Mesothelial cell of epicardium (in vitro differentiated cells): ENCODE data around the gene IRF3. TPM values are rescaled to one million over a fixed set of nuclear protein-coding genes. Genes with fewer than 3 reads are reported as not detected.
A peak's percentile ranks its signal among the peaks of the same experiment; 100 is the strongest.

ENCODE experiments used
- DNase-seq, 2 experiments: peaks; one replicate each; pipeline ENCODE4 v3.0.0; 2021; ENCODE audit warnings: low spot score in 2 of 2; ENCODE audit not compliant: unreplicated experiment in 2 of 2
- H3K27ac Mint-ChIP-seq: 2 replicates; pipeline ENCODE4 v1.8.0; 2021; ENCODE audit warnings: mixed read lengths
- H3K27me3 Mint-ChIP-seq: 2 replicates; pipeline ENCODE4 v1.8.0; 2021; ENCODE audit warnings: low read depth, mixed read lengths
- H3K36me3 Mint-ChIP-seq: 2 replicates; pipeline ENCODE4 v1.8.0; 2021; ENCODE audit warnings: mixed read lengths
- H3K4me1 Mint-ChIP-seq: 2 replicates; pipeline ENCODE4 v1.8.0; 2021; ENCODE audit warnings: mixed read lengths
- H3K4me3 Mint-ChIP-seq: 2 replicates; pipeline ENCODE4 v1.8.0; 2021; ENCODE audit warnings: mild to moderate bottlenecking, moderate library complexity, mixed read lengths
- H3K9me3 Mint-ChIP-seq: 2 replicates; pipeline ENCODE4 v1.8.0; 2021; ENCODE audit warnings: mixed read lengths
- CTCF ChIP-seq: fragments of 200-600 bp; sonication (generic); IDR thresholded peaks from one replicate; pipeline ENCODE4 v1.5.0; 2021; ENCODE audit warnings: antibody characterized with exemption; ENCODE audit not compliant: unreplicated experiment
- total RNA-seq: library from RNA; stranded (reverse); gene quantifications from 3 replicates; pipeline ENCODE4 v1.2.1, GENCODE V29; 2021

IRF3 gene
- total RNA-seq, 1 donor from 2014 or later, result 89.4 TPM

- DNase-seq, result no peak
- no peaks in the 10 kb centered on the region for H3K9me3 Mint-ChIP-seq
- no peak for TF ChIP-seq CTCF
- H3K36me3 Mint-ChIP-seq, result peaks cover 11% of the 10 kb centered on the region
- H3K27me3 Mint-ChIP-seq, result no peaks in the 10 kb centered on the region
- H3K4me1 Mint-ChIP-seq, result peaks cover 6% of the 10 kb centered on the region
- H3K27ac Mint-ChIP-seq, result no peak overlapping the region
- H3K4me3 Mint-ChIP-seq, result no peak overlapping the region
These were observed 30.5 kb upstream of the IRF3 start for GRCh38 chr19:49696115-49696514.

- TF ChIP-seq CTCF, result no peak
- H3K4me1 Mint-ChIP-seq, result peaks cover 22% of the 10 kb centered on the region
- peak overlapping the region; percentile 26 for H3K4me3 Mint-ChIP-seq
- H3K27me3 Mint-ChIP-seq, result peaks cover 6% of the 10 kb centered on the region
- peaks cover 10% of the 10 kb centered on the region for H3K36me3 Mint-ChIP-seq
- H3K9me3 Mint-ChIP-seq, result no peaks in the 10 kb centered on the region
- DNase-seq, result no peak
- H3K27ac Mint-ChIP-seq, result no peak overlapping the region
These were observed 26.5 kb upstream of the IRF3 start for GRCh38 chr19:49692147-49692506.

- no peaks in the 10 kb centered on the region for H3K9me3 Mint-ChIP-seq
These were observed 25.8 kb upstream of the IRF3 start for GRCh38 chr19:49691243-49692146.

GRCh38 chr19:49690656-49691242, 25.1 kb upstream of the IRF3 start, which contains the start of gene CPT1C:
Gene CPT1C (plus strand): TSS chr19:49691116. CDS start chr19:49692253, 1,137 bp downstream.
- peak within 1 kb of the TSS; percentile 77 for H3K4me3 Mint-ChIP-seq
- TF ChIP-seq CTCF, result no peak
- peaks cover 6% of the 10 kb centered on the region for H3K27me3 Mint-ChIP-seq
- peaks cover 22% of the 10 kb centered on the region for H3K4me1 Mint-ChIP-seq
- peaks cover 8% of the 10 kb centered on the region for H3K36me3 Mint-ChIP-seq
- H3K27ac Mint-ChIP-seq, result peak within 1 kb of the TSS; percentile 91
- DNase-seq, result peak; percentile 62 to 80
- no peaks in the 10 kb centered on the region for H3K9me3 Mint-ChIP-seq

More at GRCh38 chr19:49691243-49692146, 25.8 kb upstream of the IRF3 start:
- Mint-ChIP-seq H3K36me3 (peaks cover 7% of the 10 kb centered on the region), H3K4me1 (peaks cover 22% of the 10 kb centered on the region), H3K27me3 (peaks cover 6% of the 10 kb centered on the region), H3K4me3 (peak overlapping the region; percentile 77), H3K27ac (peak overlapping the region; percentile 91)
- TF ChIP-seq CTCF, result no peak
- DNase-seq, result peak in 1 of 2 experiments; percentile 75

- Mint-ChIP-seq H3K4me3 (peak overlapping the region; percentile 77), H3K4me1 (peaks cover 22% of the 10 kb centered on the region), H3K36me3 (peaks cover 14% of the 10 kb centered on the region), H3K9me3 (no peaks in the 10 kb centered on the region), H3K27me3 (peaks cover 6% of the 10 kb centered on the region), H3K27ac (peak overlapping the region; percentile 91)
- DNase-seq, result no peak
- TF ChIP-seq CTCF, result peak; percentile 4
These were observed 24.5 kb upstream of the IRF3 start for GRCh38 chr19:49690079-49690655.
